Neural progenitor cell (in vitro differentiated cells): ENCODE measurements around the gene CACUL1. TPM values are rescaled to one million over a fixed set of nuclear protein-coding genes. Genes with fewer than 3 reads are reported as not detected.

Source experiments
- DNase-seq: peaks from one replicate; pipeline ENCODE4 v3.0.0-alpha.2; 2016; ENCODE audit warnings: low spot score
- H2AFZ ChIP-seq: fragments of 200-600 bp; sonication (generic); replicated peaks from 2 replicates; pipeline ENCODE4 v1.6.1; 2016; ENCODE audit warnings: antibody characterized with exemption
- H3F3A ChIP-seq: fragments of 200-600 bp; sonication (generic); 2 replicates; pipeline ENCODE4 v1.6.1; 2016; ENCODE audit warnings: antibody characterized with exemption, low read depth
- H3K27ac ChIP-seq: fragments of 200-600 bp; sonication (generic); 2 replicates; pipeline ENCODE4 v1.5.1; 2016; ENCODE audit warnings: mild to moderate bottlenecking
- H3K27me3 ChIP-seq: fragments of 200-600 bp; sonication (generic); 2 replicates; pipeline ENCODE4 v1.6.1; 2016; ENCODE audit warnings: mild to moderate bottlenecking, moderate library complexity
- H3K36me3 ChIP-seq: fragments of 200-600 bp; sonication (generic); 2 replicates; pipeline ENCODE4 v1.5.1; 2016
- H3K4me1 ChIP-seq: fragments of 200-600 bp; sonication (generic); 2 replicates; pipeline ENCODE4 v1.6.1; 2016; ENCODE audit warnings: mixed run types
- H3K4me2 ChIP-seq: fragments of 200-600 bp; sonication (generic); 2 replicates; pipeline ENCODE4 v1.6.1; 2016
- H3K4me3 ChIP-seq: fragments of 200-600 bp; sonication (generic); 2 replicates; pipeline ENCODE4 v1.5.1; 2016
- H3K79me2 ChIP-seq: fragments of 200-600 bp; sonication (generic); 2 replicates; pipeline ENCODE4 v1.6.1; 2016; ENCODE audit warnings: low read depth
- H3K9ac ChIP-seq: fragments of 200-600 bp; sonication (generic); 2 replicates; pipeline ENCODE4 v1.6.1; 2016
- H3K9me3 ChIP-seq: fragments of 200-600 bp; sonication (generic); 2 replicates; pipeline ENCODE4 v1.5.1; 2016; ENCODE audit warnings: low read depth
- H4K20me1 ChIP-seq: fragments of 200-600 bp; sonication (generic); 2 replicates; pipeline ENCODE4 v1.6.1; 2016; ENCODE audit warnings: low read depth
- H3K27ac Mint-ChIP-seq: 3 replicates; pipeline ENCODE4 v1.8.0; 2021; ENCODE audit warnings: mixed read lengths
- H3K27me3 Mint-ChIP-seq: 2 replicates; pipeline ENCODE4 v1.8.0; 2022; ENCODE audit warnings: low read depth, mild to moderate bottlenecking, inconsistent platforms, moderate library complexity, mixed read lengths; ENCODE audit not compliant: insufficient read depth
- H3K36me3 Mint-ChIP-seq: 3 replicates; pipeline ENCODE4 v1.8.0; 2021; ENCODE audit warnings: mixed read lengths
- H3K4me1 Mint-ChIP-seq: 3 replicates; pipeline ENCODE4 v1.8.0; 2021; ENCODE audit warnings: mixed read lengths
- H3K4me3 Mint-ChIP-seq: 3 replicates; pipeline ENCODE4 v1.8.0; 2021; ENCODE audit warnings: mild to moderate bottlenecking, moderate library complexity, mixed read lengths
- H3K9me3 Mint-ChIP-seq: 3 replicates; pipeline ENCODE4 v1.8.0; 2020; ENCODE audit warnings: mixed read lengths
- CTCF ChIP-seq: fragments of 200-600 bp; sonication (generic); IDR thresholded peaks from 2 replicates; pipeline ENCODE4 v1.5.1; 2017; ENCODE audit warnings: antibody characterized with exemption, mild to moderate bottlenecking
- EZH2 ChIP-seq: fragments of 200-600 bp; sonication (generic); IDR thresholded peaks from 2 replicates; pipeline ENCODE4 v1.6.1; 2017; ENCODE audit warnings: antibody characterized with exemption, mild to moderate bottlenecking, moderate library complexity
- EZH2phosphoT487 ChIP-seq: fragments of 200-600 bp; sonication (generic); IDR thresholded peaks from 2 replicates; pipeline ENCODE4 v1.6.1; 2017; ENCODE audit warnings: antibody characterized with exemption
- total RNA-seq: library from RNA; depleted of rRNA; stranded (reverse); fragments of >200 nt; gene quantifications from 2 replicates; pipeline ENCODE4 v1.2.3, GENCODE V29; 2015; ENCODE audit warnings: low replicate concordance

Gene CACUL1
- total RNA-seq, 1 donor from 2014 or later = 38.8 TPM

- no peak overlapping the region for H3K4me2 ChIP-seq
- no peak overlapping the region for H3K27ac ChIP-seq
- no peak for DNase-seq
- Mint-ChIP-seq H3K4me3 (no peak overlapping the region), H3K9me3 (peaks cover 6% of the 10 kb centered on the region), H3K27me3 (peaks cover 4% of the 10 kb centered on the region), H3K27ac (no peak overlapping the region), H3K36me3 (no peaks in the 10 kb centered on the region), H3K4me1 (no peaks in the 10 kb centered on the region)
- H3F3A ChIP-seq = no peaks in the 10 kb centered on the region
- H3K27me3 ChIP-seq = no peaks in the 10 kb centered on the region
- no peak overlapping the region for H2AFZ ChIP-seq
- no peaks in the 10 kb centered on the region for H3K4me1 ChIP-seq
- no peaks in the 10 kb centered on the region for H3K79me2 ChIP-seq
- no peak overlapping the region for H3K9ac ChIP-seq
- H3K4me3 ChIP-seq = no peak overlapping the region
- no peaks in the 10 kb centered on the region for H4K20me1 ChIP-seq
- no peaks in the 10 kb centered on the region for H3K9me3 ChIP-seq
- no peaks in the 10 kb centered on the region for H3K36me3 ChIP-seq
- TF ChIP-seq EZH2phosphoT487 (no peak), CTCF (no peak), EZH2 (no peak)
Measured at GRCh38 chr10:118773041-118773440, 18.3 kb upstream of the CACUL1 start.

- Histone ChIP-seq H4K20me1 (no peaks in the 10 kb centered on the region), H2AFZ (no peak overlapping the region), H3K4me2 (no peak overlapping the region), H3K36me3 (no peaks in the 10 kb centered on the region), H3F3A (no peaks in the 10 kb centered on the region), H3K27me3 (no peaks in the 10 kb centered on the region), H3K27ac (no peak overlapping the region), H3K4me1 (no peaks in the 10 kb centered on the region), H3K79me2 (no peaks in the 10 kb centered on the region), H3K9me3 (no peaks in the 10 kb centered on the region), H3K4me3 (no peak overlapping the region), H3K9ac (no peak overlapping the region)
- no peak for DNase-seq
- TF ChIP-seq EZH2phosphoT487 = no peak
- Mint-ChIP-seq H3K36me3 (no peaks in the 10 kb centered on the region), H3K27me3 (peaks cover 4% of the 10 kb centered on the region), H3K9me3 (peaks cover 3% of the 10 kb centered on the region), H3K4me1 (no peaks in the 10 kb centered on the region), H3K27ac (no peak overlapping the region), H3K4me3 (no peak overlapping the region)
Measured at GRCh38 chr10:118771976-118772375, 17.2 kb upstream of the CACUL1 start.

DNA sequence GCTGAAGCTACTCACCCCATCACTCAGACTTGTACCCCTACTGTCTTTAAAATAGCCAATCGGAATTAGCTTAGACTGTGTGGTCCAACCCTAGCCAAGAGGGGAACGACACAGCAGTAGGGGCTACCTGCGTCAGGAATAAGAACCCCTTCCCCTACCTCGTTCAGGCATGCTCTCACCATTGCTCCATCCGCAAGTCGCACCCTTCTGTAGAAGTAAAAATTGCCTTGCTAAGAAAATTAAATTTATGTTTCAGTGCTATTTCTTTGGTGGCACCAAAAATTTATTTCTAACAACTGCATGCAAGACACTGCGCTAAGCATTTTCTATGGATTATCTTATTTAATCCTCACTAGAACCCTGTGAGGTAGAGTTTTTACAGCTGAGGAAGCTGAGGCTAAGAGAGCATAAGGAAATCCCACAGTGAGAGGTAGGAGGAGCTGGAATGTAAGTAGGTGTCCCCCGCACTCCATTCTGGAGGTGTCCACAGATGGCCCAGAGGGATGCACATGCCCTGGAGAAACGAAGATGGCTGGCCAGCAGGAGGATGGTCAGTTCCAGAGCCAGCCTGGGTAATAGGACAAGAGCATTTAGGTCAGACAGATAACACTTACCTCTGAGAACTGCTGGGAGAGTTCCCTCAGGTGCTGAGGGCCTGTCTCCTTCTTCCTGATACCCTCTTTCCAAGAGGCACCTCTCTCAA is 15.3 kb upstream of the CACUL1 start:
- no peak overlapping the region for H3K27ac ChIP-seq
- no peak overlapping the region for H3K4me2 ChIP-seq
- no peaks in the 10 kb centered on the region for H3F3A ChIP-seq
- Mint-ChIP-seq H3K27me3 (peaks cover 9% of the 10 kb centered on the region), H3K9me3 (peaks cover 3% of the 10 kb centered on the region), H3K4me3 (no peak overlapping the region), H3K27ac (no peak overlapping the region), H3K4me1 (no peaks in the 10 kb centered on the region), H3K36me3 (no peaks in the 10 kb centered on the region)
- H2AFZ ChIP-seq = no peak overlapping the region
- no peaks in the 10 kb centered on the region for H3K27me3 ChIP-seq
- H3K4me3 ChIP-seq = no peak overlapping the region
- TF ChIP-seq EZH2phosphoT487 (no peak), EZH2 (no peak), CTCF (no peak)
- no peaks in the 10 kb centered on the region for H3K9me3 ChIP-seq
- H3K79me2 ChIP-seq = no peaks in the 10 kb centered on the region
- no peak for DNase-seq
- no peaks in the 10 kb centered on the region for H3K36me3 ChIP-seq
- no peak overlapping the region for H3K9ac ChIP-seq
- no peaks in the 10 kb centered on the region for H3K4me1 ChIP-seq
- no peaks in the 10 kb centered on the region for H4K20me1 ChIP-seq

GRCh38 chr10:118768041-118768919 is 13.5 kb upstream of the CACUL1 start:
- H3K27ac ChIP-seq = no peak overlapping the region
- no peaks in the 10 kb centered on the region for H3K9me3 ChIP-seq
- H3K36me3 Mint-ChIP-seq = no peaks in the 10 kb centered on the region
- H3K4me3 ChIP-seq = no peak overlapping the region
- no peaks in the 10 kb centered on the region for H4K20me1 ChIP-seq
- H3K9me3 Mint-ChIP-seq = peaks cover 3% of the 10 kb centered on the region
- DNase-seq = no peak
- no peaks in the 10 kb centered on the region for H3K4me1 ChIP-seq
- no peak overlapping the region for H3K27ac Mint-ChIP-seq
- no peak overlapping the region for H3K9ac ChIP-seq
- H3K4me1 Mint-ChIP-seq = peaks cover 6% of the 10 kb centered on the region
- no peak overlapping the region for H3K4me2 ChIP-seq
- peaks cover 9% of the 10 kb centered on the region for H3K27me3 ChIP-seq
- no peak overlapping the region for H3K4me3 Mint-ChIP-seq
- H3K79me2 ChIP-seq = no peaks in the 10 kb centered on the region
- TF ChIP-seq CTCF (no peak), EZH2 (no peak), EZH2phosphoT487 (no peak)
- H3K36me3 ChIP-seq = no peaks in the 10 kb centered on the region
- H3K27me3 Mint-ChIP-seq = peaks cover 15% of the 10 kb centered on the region
- H2AFZ ChIP-seq = no peak overlapping the region
- H3F3A ChIP-seq = no peaks in the 10 kb centered on the region
